NCI-H2107 treated with DMSO at 0.1 percent for 48 hours (cell line): Measurements from ENCODE around the gene TRMU.

Experiments
- DNase-seq: peaks from one replicate; lab custom pipeline; 2025; ENCODE audit not compliant: unreplicated experiment; lab: John Stamatoyannopoulos, UW

Gene TRMU

DNA sequence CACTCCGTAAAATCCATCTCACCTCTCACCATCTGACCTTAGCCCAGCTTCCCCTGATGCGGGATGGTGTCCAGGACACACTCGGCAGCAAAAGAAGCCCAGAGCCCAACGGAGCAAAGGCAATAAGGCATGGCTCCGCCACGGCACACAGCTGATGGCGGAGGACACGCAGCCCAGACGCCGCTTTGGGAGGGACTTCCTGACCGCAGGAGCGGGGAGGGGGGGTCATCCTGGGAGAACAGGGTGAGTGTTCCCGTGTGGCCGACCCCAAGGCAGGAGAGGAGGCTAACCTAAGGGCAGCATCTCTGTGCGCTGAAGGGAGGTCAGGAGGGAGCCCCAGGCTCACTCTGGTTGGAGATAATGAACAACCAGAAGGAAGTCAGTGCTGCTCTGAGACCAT is 71.3 kb downstream of the TRMU start:
- no peak for DNase-seq
